GM19395 (cell line): ENCODE results near the gene TMEM184B.
"Not testable (repeated sequence)": the region's sequence is repeated elsewhere in the genome, so short reads cannot be mapped to it uniquely, and the experiment has no call there.

Experiments
- ATAC-seq: cut with Tn5 transposase; IDR thresholded peaks from one replicate; pipeline ENCODE4 v1.9.1; 2021; ENCODE audit warnings: mild to moderate bottlenecking, moderate library complexity; ENCODE audit not compliant: unreplicated experiment

The TMEM184B gene

DNA sequence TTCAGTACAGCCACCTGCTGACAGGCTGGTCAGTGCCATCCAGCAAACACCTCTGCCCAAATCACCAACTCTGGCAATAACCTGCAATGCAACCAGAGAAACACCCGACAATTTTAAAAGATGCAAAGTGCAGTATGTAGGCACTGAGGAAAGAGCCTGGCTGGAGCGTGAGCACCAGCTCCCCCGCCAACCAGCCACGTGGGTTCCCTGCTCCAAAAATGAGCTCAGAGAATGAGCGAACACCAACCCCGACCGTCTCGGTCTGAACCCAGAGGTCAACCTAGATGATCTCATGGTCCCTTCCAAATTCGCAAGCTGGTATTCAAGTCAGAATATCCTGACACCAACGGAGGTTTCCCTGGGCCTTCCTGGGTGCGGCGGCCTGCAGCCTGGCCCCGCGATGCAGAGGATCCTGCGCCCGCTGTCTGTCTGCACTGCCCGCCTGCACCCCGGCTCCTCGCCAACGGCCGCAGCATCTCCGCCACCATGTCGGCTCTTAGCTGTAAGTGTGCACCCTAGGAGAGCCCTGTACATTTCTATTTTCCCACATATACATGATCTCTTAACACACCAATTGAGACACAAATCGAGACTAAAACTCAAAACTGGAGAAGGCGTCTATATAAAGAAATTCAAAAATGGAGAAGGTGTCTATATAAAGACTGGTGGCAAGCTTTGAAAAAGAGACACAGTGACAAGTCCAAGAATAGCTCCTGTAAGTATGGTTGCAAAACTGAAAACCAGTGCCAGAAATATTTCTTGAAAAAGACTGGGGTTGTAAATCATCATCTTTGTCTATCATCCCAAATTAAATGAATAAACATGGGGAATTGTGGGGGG lies 22.8 kb downstream of the TMEM184B start:
- ATAC-seq = no peak

DNA sequence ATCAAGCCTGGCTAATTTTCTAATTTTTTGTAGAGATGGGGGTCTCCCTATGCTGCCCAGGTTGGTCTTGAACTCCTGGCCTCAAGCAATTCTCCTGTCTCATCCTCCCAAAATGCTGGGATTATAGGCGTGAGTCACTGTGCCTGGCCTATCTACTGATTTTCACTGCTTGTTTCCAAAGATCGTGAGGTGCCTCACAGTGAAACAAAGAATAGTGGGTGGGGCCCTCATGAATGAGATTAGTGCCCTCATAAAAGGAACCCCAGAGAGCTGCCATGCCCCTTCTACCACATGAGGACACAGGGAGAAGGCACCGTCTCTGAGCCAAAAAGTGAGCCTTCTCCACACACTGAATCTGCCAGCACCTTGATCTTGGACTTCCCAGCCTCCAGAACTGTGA lies 23.5 kb downstream of the TMEM184B start:
- ATAC-seq = no peak

DNA sequence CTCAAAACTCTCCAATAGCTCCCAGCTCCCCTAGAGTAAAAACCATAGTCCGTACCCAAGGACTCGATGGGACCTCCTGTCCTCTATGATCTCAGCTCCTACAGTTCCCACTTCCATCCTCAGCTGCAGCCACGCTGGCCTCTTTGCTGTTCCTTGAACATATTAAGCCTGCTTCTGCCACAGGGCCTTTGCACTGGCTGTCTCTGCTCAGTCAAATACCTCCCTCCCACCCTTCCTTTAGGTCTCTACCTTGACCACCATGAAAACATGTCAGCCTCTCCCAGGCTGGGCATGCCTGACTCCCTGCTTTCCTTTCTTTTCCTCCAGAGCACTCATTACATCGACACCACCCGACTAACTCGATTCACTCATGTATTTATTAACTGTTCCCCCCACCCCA lies 24.5 kb downstream of the TMEM184B start:
- ATAC-seq = no peak

DNA sequence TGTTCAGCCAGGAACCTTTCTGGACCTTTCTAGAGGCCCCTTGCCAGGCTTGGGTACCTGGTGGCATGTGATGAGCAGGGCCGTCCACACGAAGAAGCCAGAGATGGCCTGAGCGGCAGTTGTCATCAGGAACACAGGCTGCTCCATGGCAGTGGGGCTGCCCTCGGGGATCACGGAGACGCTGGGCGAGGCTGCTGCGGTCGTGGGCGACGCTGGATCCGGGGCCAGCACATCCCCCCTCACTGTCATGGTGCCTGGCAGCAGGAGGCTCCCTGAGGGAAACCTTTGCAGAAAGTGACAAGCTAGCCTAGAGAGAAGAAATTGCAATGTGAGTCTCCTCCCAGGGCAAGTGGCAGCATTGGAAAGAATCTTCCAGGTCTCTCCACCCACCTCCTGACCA lies 25.1 kb downstream of the TMEM184B start:
- ATAC-seq = no peak

DNA sequence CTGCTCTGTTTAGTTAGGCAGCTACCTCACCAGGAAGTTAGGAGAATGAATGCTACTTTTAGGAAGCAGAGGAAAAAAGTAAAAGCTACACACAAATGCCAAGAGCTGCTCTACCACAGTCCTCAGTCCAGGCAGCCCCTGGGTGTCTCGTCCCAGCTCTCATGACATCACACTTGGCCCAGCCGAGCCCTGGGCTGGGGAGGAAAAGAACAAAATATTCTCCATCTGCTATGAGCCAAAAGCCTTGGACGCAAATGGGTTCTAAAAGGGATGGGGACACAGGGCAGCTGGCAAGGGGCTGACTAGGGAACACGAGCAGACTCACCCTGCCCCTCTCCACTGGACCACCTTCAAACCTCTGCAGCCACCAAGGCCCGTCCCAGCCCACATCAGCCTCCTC lies 26.1 kb downstream of the TMEM184B start:
- no peak for ATAC-seq

DNA sequence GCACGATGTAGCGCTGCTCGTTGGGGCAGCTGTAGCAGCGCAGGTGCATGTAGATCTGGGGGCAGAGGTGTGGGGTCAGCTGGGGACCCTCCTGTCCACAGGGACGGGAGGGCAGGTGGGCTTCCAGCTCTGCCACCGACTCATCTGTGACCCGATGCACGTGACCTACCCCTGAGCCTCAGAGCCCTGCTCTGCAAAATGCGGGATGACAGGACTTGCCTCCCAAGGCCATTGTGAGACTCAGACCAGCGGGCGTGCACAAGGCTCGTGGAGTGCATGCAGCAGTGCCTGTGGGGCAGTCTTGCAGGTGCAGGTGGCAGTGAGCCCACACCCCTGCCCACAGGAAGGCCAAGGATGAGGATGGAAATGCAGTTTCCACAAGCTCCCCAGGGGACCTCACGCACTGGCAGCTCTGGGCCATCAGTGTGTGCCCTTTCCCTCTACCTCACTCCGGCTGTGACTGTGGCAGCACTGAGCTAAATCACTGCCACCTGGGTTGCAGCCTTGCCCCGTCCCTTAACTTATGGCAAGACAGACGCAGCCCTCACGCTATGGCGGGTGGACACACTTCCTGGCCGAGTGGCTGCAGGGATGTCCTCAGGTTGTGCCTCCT lies 26.7 kb downstream of the TMEM184B start:
- ATAC-seq = no peak

DNA sequence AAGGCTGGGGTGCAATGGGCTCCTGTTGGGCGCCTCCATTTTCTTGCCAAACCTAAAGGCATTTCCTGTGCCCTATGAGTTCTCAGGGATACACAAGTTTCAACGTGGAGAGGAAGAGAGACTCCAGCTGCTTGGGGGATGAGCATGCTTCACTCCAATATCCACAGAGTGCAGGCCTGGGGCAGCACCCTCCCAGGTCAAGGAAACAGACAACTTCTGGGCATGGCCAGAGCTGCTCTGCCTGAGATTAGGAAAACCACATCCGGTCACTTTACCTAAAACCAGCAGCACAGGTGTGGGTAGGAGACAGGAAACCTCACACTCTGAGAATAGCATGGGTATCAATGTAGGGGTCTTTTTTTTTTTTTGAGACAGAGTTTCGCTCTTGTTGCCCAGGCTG lies 28.7 kb downstream of the TMEM184B start:
- no peak for ATAC-seq

DNA sequence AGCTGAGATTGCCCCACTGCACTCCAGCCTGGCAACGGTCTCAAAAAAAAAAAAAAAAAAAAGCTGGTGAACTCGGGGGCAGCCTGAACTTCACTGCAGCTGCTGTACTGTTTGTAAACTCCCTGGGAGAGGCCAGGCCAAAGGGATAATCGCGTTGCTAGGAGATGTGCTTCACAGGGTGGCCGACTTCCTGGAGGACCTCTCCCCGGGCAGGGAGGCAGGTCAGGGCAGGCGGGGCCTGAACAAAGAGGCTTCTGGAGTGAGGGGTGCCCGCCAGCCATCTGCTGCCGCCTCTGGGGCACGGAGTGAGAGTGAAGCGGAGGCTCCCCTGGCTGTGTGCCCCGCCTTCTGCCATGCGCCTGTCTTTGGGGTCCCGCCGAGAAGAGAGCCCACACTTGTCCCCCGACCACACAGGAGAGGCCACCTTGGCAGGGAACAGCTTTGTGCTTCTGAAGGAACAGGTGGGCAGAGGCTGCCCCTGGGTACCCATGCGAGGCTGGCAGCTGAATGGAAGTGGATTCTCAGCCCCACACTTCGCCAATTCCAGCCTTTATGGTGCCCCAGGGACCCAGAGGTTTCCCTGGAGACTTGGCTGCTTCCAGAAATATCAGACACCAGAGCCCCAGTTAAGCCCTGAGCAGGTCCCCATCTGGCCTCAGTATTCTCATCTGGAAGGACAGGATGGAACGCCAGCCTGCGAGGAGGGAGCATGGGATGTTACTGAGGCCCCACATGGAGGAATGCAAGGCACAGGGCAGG lies 29.6 kb downstream of the TMEM184B start:
- ATAC-seq = no peak

DNA sequence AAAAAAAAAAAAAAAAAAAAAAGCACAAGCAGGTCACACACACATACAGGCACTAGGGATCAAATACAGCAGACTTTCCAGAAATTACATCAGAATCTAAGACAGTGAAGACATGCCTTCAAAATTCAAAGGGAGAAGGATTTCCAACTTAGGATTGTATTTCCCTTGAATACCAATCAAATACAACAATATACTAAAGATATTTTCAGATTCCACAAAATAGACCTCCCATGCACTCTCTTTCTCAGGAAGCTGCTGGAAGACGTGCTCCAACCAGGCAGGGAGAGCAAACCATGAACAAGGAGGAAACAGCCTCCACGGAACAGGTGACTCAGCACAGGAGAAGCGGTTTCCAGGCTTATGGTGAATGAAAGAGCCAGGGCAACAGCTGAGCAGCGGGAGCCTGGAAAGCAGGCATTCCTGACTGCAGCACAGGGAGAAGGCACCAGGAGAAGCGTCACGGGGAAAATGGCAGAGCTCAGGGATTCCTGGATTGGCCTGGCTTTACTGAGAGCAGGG lies 32.0 kb downstream of the TMEM184B start:
- ATAC-seq = no peak

DNA sequence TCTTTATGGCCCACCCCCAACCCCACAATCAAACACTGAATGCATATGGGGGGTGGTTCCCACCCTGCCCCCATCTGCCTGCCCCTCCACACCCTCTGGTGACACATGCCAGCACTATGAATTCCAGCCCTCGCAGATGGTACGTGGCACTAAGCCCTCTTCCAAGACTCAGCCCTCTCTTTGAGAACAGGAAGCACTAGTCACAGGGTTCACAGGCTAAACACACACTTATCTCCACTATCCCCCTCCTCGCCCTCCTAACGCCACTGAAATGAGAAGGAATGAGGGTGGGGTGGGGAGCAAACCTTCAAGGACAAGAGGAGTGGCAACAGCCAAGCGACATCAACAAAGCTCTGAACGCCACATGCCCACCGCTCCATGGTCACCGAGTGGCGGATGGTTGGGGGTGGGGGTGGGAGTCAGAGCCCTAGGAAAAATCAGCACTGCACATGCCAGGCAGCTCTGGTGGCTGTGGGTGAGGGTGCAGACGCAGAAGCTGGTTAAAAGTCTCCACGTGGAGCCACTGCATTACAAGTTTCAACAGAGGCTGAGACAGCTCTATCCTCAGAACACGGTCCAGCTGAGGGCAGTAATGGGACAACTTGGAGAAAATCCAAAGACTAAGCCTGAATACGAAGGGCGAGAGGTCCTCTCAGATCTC lies 33.6 kb downstream of the TMEM184B start:
- no peak for ATAC-seq

DNA sequence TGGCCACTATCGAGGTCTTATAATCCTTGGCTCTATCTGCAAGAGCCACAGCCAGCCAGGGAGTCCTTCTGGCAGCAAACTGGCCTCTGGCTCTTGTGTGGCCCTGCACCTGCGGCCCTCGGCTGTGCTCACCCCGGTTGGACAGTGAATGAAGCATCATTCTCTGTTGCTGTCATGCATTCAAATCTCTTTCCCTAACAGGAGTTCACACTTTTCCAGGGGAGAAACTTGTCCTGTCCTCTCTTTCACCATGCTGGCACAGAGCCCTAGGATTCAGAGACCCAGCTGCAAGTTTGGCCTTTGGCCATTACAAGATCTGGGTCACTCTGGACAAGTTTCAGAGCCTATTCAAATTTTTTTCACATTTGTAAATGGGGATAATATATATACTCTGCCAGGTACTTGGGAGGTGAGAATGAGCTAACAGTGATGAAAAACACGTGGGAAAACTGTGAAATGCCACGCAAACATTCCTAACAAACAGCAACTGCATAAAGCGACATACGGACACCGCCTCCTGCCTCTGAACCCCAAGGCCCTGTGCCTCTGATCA lies 34.2 kb downstream of the TMEM184B start:
- ATAC-seq = no peak

DNA sequence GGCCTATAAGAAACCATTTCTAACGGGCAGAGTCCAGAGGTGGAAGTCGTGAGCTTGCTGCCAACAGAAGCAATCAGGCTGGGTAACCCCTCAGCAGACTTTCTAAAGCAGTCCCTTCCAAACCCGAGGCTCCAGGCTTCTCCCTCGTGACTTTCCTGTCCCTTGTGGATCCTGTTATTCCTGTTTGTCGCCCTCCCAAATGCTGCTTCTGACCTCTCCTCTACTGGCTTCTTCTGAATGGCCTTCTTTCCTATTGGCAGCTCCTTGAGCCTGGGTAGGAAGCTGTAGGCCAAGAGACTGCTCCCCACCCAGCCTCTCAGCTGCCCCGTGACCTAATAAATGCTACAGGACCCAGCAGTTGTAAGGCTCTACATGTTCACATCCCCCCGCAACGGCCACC lies 36.0 kb downstream of the TMEM184B start:
- no peak for ATAC-seq

DNA sequence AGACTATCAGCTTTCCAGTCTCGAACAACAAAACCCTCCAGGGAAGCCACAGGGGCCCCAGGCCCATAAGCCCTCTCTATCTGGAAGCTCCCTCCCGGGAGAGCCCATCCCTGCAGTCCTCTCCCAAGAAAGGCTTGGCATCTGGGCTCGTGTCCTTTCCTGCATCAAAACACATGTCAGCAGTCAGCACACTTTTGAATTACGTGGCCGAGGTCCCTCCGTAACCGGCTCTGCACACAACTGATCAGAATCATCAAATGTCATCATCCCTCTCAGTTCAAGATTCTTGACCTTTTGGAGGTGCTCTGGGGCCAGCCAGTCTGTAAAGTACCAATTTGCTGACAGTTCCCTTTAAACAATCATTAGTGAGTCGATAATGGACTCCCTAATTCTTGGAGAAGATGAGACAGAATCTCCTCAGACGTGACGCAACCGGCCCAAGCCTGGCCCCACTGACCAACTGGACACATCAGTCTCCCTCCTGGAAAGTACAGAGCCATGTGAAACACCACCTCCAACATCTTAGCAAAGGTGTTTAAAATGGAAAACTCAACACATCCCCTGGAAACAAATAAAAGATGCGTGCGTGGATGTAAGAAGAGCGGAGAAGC lies 37.5 kb downstream of the TMEM184B start:
- ATAC-seq = no peak

DNA sequence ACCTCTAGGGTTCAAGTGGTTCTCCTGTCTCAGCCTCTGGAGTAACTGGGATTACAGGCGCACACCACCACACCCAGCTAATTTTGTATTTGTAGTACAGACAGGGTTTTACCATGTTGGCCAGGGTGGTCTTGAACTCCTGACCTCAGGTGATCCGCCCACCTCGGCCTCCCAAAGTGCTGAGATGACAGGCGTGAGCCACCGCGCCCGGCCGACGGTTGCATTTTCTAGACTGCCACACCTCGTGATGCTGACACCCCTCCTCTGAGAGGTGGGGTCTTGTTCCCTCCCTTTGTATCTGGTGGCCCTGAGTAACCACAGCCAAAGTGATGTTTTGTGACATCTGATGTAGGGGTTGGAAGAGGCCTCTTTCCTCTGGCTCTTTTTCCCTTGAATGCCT lies 39.0 kb downstream of the TMEM184B start:
- ATAC-seq = not testable (repeated sequence)

DNA sequence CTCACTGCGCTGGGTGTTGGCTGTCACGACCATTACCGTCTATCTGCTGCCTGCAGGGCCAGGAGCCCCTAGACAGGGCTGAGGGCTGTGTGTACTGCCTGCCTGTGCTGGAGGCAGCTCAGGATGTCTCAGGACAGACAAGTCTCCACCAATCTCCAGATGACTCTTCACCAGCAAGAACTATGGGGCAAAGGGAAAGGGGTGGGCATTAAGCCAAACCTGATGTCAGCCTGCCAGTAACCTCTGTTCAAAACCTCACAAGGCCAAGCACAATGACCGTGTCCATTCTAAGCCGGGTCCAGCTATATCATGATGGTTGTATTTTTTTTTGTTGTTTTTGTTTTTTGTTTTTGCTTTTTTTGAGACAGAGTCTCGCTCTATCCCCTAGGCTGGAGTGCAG lies 39.4 kb downstream of the TMEM184B start:
- no peak for ATAC-seq

DNA sequence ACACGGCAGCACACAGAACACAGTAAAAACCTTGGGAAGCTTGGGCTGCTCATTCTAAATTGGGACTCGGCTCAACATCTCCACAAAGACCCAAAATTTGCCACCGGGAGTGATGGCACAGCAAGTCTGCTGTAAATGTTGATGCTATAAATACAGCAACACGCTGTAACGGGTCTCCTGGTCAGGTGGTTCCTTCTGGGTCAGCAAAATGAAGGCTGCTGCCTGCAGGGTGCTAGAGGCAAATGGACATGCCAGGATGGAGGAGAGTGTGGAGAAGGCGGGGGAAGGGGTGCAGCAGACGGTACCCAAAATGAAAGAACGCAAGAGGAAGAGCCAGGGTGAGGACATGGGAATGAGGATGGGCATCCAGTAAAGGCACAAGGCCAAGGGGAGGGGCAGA lies 40.6 kb downstream of the TMEM184B start:
- ATAC-seq = no peak

DNA sequence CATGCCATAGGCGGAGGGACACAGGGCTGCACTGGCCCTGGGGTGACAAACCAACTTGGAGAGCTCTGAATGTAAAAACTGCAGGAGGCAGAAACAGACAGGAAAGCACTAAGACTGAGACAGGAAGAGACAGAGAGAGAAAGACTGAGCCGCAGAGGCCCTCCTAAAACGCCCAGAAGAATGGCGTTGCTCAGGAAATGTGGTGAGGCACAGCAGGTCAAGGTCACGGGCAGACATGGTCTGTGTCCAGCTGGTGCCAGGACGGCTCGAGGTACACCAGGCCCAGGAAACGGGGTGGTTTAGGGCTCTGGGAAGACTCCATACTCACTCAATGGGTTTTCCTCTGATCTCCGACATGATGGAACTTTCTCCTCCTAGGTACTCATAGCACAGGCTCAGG lies 41.9 kb downstream of the TMEM184B start:
- ATAC-seq = no peak

DNA sequence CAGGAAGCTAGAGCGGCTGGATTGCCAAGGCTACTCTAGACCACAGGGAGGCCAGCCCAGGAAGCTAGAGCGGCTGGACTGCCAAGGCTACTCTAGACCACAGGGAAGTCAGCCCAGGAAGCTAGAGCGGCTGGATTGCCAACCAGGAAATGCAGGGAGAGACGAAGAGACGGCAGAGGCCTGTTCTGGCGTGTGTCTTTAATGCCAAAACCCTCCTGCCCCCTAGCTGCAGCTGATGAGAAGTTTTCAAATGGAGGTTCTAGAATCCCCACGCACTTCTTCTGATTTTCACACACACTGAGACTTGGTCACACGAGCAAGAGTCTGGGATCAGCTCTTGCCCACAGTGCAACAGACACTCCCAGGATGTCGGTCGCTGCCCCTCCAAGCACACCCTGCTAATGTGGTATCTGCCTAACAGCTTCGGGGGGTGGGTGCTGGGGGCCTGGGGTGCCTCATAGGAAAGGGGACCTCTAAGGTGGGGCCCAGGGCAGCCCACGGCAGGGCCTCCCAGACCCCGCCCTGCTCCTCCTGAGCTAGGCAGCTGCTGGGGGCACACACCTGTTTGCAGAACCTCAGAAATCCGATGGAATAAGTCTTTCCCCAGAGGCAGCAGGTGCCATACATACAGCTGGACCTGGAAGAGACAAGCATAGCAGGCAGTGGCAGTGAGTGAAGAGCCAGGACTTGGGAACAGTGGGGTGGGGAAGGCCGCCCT lies 42.5 kb downstream of the TMEM184B start:
- no peak for ATAC-seq

DNA sequence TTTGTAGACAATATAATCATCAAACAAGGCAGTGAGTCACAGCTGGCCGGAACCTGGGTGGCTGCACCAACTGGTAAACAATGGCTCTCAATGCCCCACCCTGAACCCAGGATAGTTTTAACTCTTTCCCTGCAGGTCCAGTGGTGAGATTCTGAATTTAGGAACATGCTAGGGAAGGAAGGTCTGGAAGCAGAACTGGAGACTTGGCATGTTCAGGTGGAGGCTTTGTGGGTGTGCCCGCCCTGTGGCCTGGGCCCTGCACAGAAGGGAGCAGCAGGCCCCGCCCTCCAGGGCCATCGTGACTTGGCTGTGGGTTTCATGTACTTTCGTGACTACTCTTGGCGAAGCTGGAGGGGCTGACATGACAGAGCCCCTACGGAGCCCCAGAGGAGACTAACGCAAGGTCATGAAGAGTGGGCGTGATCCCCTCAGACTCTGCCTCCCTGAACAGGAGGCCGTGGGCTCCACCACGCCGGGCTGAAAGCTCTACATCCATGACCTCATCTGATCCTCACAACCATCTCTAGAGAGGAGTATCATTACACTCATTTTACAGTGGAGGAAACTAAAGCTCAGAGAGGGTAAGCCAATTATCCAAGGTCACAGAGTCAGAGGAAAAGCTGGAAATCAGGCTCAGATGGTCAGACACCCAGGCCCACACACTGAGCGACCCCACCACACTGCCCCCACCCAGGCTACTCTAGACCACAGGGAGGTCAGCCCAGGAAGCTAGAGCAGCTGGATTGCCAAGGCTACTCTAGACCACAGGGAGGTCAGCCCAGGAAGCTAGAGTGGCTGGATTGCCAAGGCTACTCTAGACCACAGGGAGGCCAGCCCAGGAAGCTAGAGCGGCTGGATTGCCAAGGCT lies 43.7 kb downstream of the TMEM184B start:
- no peak for ATAC-seq
